Measurements from ENCODE around the gene DNAH3.

The DNAH3 gene

GRCh38 chr16:20923876-20924275 is 226.8 kb downstream of the DNAH3 start:
- Histone ChIP-seq H4K20me1 (ENCODE audit: insufficient read depth, low read length) (no peaks in the 10 kb centered on the region), H3K4me1 (ENCODE audit: low read length) (no peaks in the 10 kb centered on the region), H3K9ac (ENCODE audit: low read length) (no peak overlapping the region), H3F3A (ENCODE audit: insufficient read depth, low read length) (no peaks in the 10 kb centered on the region), H3K27ac (ENCODE audit: low read length) (no peak overlapping the region), H3K4me2 (ENCODE audit: low read depth, low read length) (no peak overlapping the region), H3K36me3 (replicated peaks; ENCODE audit: insufficient read depth, low read length) (no peaks in the 10 kb centered on the region), H3K4me3 (ENCODE audit: low read length) (no peak overlapping the region), H2AFZ (ENCODE audit: low read length) (no peak overlapping the region), H3K9me3 (replicated peaks; ENCODE audit: insufficient read depth, low read length) (no peaks in the 10 kb centered on the region), H3K9me2 (replicated peaks; ENCODE audit: insufficient read depth, low read length) (no peaks in the 10 kb centered on the region), H3K79me2 (ENCODE audit: low read length) (no peaks in the 10 kb centered on the region), H3K27me3 (replicated peaks; ENCODE audit: insufficient read depth, low read length) (no peaks in the 10 kb centered on the region)
- TF ChIP-seq EZH2phosphoT487 (IDR thresholded peaks at IDR 0.05; ENCODE audit: low read length) = no peak
- TF ChIP-seq EZH2 (optimal IDR thresholded peaks at IDR 0.05; ENCODE audit: low read depth, low read length) = no peak
- no peak for TF ChIP-seq CTCF (IDR thresholded peaks at IDR 0.05; ENCODE audit: low read length)
- DNase-seq = no peak

GRCh38 chr16:20920799-20921198 is 229.8 kb downstream of the DNAH3 start:
- Histone ChIP-seq H3K4me3 (ENCODE audit: low read length) (no peak overlapping the region), H3K27ac (ENCODE audit: low read length) (no peak overlapping the region), H3K9me2 (replicated peaks; ENCODE audit: insufficient read depth, low read length) (no peaks in the 10 kb centered on the region), H3K9ac (ENCODE audit: low read length) (no peak overlapping the region), H2AFZ (ENCODE audit: low read length) (no peak overlapping the region), H3K79me2 (ENCODE audit: low read length) (no peaks in the 10 kb centered on the region), H3K9me3 (replicated peaks; ENCODE audit: insufficient read depth, low read length) (no peaks in the 10 kb centered on the region), H3K4me2 (ENCODE audit: low read depth, low read length) (no peak overlapping the region), H3F3A (ENCODE audit: insufficient read depth, low read length) (no peaks in the 10 kb centered on the region), H4K20me1 (ENCODE audit: insufficient read depth, low read length) (no peaks in the 10 kb centered on the region), H3K36me3 (replicated peaks; ENCODE audit: insufficient read depth, low read length) (no peaks in the 10 kb centered on the region), H3K4me1 (ENCODE audit: low read length) (no peaks in the 10 kb centered on the region), H3K27me3 (replicated peaks; ENCODE audit: insufficient read depth, low read length) (no peaks in the 10 kb centered on the region)
- TF ChIP-seq EZH2 (optimal IDR thresholded peaks at IDR 0.05; ENCODE audit: low read depth, low read length) = no peak
- TF ChIP-seq EZH2phosphoT487 (IDR thresholded peaks at IDR 0.05; ENCODE audit: low read length) = no peak
- TF ChIP-seq CTCF (IDR thresholded peaks at IDR 0.05; ENCODE audit: low read length) = no peak
- DNase-seq = no peak

GRCh38 chr16:20920091-20920490 is 230.6 kb downstream of the DNAH3 start:
- DNase-seq = no peak
- Histone ChIP-seq H4K20me1 (ENCODE audit: insufficient read depth, low read length) (no peaks in the 10 kb centered on the region), H2AFZ (ENCODE audit: low read length) (no peak overlapping the region), H3K27me3 (replicated peaks; ENCODE audit: insufficient read depth, low read length) (no peaks in the 10 kb centered on the region), H3F3A (ENCODE audit: insufficient read depth, low read length) (no peaks in the 10 kb centered on the region), H3K27ac (ENCODE audit: low read length) (no peak overlapping the region), H3K79me2 (ENCODE audit: low read length) (no peaks in the 10 kb centered on the region), H3K4me2 (ENCODE audit: low read depth, low read length) (no peak overlapping the region), H3K9ac (ENCODE audit: low read length) (no peak overlapping the region), H3K4me1 (ENCODE audit: low read length) (no peaks in the 10 kb centered on the region), H3K36me3 (replicated peaks; ENCODE audit: insufficient read depth, low read length) (no peaks in the 10 kb centered on the region), H3K9me3 (replicated peaks; ENCODE audit: insufficient read depth, low read length) (no peaks in the 10 kb centered on the region), H3K9me2 (replicated peaks; ENCODE audit: insufficient read depth, low read length) (no peaks in the 10 kb centered on the region), H3K4me3 (ENCODE audit: low read length) (no peak overlapping the region)
- no peak for TF ChIP-seq EZH2 (optimal IDR thresholded peaks at IDR 0.05; ENCODE audit: low read depth, low read length)
- TF ChIP-seq CTCF (IDR thresholded peaks at IDR 0.05; ENCODE audit: low read length) = no peak
- TF ChIP-seq EZH2phosphoT487 (IDR thresholded peaks at IDR 0.05; ENCODE audit: low read length) = no peak
